Glutamatergic neuron (in vitro differentiated cells): Measurements from ENCODE around the gene BFAR. TPM values are rescaled to one million over a fixed set of nuclear protein-coding genes. Genes with fewer than 3 reads are reported as not detected.
"Not testable (repeated sequence)": the region's sequence is repeated elsewhere in the genome, so short reads cannot be mapped to it uniquely, and the experiment has no call there.

Experiments used
- DNase-seq: peaks from one replicate; pipeline ENCODE4 v3.0.0; 2022
- H3K27ac Mint-ChIP-seq: one replicate; pipeline ENCODE4 v1.8.0; 2020; ENCODE audit warnings: mild to moderate bottlenecking, mixed read lengths, inconsistent platforms; ENCODE audit not compliant: unreplicated experiment
- H3K27me3 Mint-ChIP-seq: one replicate; pipeline ENCODE4 v1.8.0; 2020; ENCODE audit warnings: mild to moderate bottlenecking, moderate library complexity, mixed read lengths, inconsistent platforms; ENCODE audit not compliant: unreplicated experiment
- H3K36me3 Mint-ChIP-seq: one replicate; pipeline ENCODE4 v1.8.0; 2020; ENCODE audit warnings: mild to moderate bottlenecking, mixed read lengths, inconsistent platforms; ENCODE audit not compliant: unreplicated experiment
- H3K4me1 Mint-ChIP-seq: one replicate; pipeline ENCODE4 v1.8.0; 2020; ENCODE audit warnings: mild to moderate bottlenecking, low read depth, mixed read lengths, inconsistent platforms; ENCODE audit not compliant: unreplicated experiment
- H3K4me3 Mint-ChIP-seq: one replicate; pipeline ENCODE4 v1.8.0; 2020; ENCODE audit warnings: mild to moderate bottlenecking, mixed read lengths, inconsistent platforms; ENCODE audit not compliant: unreplicated experiment
- H3K9me3 Mint-ChIP-seq: one replicate; pipeline ENCODE4 v1.8.0; 2020; ENCODE audit warnings: mild to moderate bottlenecking, moderate library complexity, mixed read lengths, inconsistent platforms; ENCODE audit not compliant: unreplicated experiment
- total RNA-seq: library from RNA; stranded (reverse); fragmentation: NEBNext Ultra II Directional; extraction: Animal tissue kit (Norgen Biotek cat#: 25700); gene quantifications from one replicate; pipeline ENCODE4 v1.2.1, GENCODE V29; 2021; ENCODE audit not compliant: unreplicated experiment
- TF ChIP-seq, protein P1 (sequence below): fragments of 200-600 bp; sonication (generic); IDR thresholded peaks from one replicate; pipeline ENCODE4 v1.5.0; 2021; ENCODE audit not compliant: partially characterized antibody, unreplicated experiment

Gene BFAR
- total RNA-seq, 1 donor from 2014 or later, result 70.7 TPM

DNA sequence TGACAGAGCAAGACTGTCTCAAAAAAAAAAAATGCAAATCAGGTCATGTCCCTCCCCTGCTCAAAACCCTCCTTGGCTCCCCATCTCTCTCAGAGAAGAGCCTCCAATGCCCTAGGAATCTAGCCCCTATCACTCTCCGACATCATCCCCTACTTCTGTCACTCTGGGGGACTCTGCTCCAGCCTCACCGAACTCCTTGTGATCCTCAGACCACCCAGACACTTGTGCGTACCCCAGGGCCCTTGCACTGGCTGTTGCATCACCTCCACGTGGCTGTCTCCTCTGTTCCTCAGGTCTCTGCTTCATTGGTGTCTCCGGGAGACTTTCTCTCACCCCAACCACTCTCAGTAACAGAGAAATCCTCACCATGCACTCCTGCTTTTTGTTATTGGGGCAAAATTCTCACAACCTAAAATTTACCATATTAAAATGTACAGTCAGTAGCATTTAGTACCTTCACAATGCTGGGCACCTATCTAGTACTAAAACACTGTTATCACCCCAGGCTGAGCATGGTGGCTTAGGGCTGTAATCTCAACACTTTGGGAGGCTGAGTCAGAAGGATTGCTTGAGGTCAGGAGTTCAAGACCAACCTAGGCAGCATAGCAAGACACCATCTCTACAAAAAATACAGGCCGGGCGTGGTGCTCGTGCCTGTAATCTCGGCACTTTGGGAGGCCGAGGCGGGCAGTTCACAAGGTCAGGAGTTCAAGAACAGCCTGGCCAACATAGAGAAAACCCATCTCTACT, 46.2 kb downstream of the BFAR start:
- Mint-ChIP-seq H3K36me3 (peaks cover 9% of the 10 kb centered on the region), H3K4me3 (no peak overlapping the region), H3K9me3 (no peaks in the 10 kb centered on the region), H3K4me1 (no peaks in the 10 kb centered on the region), H3K27ac (no peak overlapping the region), H3K27me3 (peaks cover 2% of the 10 kb centered on the region)
- TF ChIP-seq, protein P1, sequence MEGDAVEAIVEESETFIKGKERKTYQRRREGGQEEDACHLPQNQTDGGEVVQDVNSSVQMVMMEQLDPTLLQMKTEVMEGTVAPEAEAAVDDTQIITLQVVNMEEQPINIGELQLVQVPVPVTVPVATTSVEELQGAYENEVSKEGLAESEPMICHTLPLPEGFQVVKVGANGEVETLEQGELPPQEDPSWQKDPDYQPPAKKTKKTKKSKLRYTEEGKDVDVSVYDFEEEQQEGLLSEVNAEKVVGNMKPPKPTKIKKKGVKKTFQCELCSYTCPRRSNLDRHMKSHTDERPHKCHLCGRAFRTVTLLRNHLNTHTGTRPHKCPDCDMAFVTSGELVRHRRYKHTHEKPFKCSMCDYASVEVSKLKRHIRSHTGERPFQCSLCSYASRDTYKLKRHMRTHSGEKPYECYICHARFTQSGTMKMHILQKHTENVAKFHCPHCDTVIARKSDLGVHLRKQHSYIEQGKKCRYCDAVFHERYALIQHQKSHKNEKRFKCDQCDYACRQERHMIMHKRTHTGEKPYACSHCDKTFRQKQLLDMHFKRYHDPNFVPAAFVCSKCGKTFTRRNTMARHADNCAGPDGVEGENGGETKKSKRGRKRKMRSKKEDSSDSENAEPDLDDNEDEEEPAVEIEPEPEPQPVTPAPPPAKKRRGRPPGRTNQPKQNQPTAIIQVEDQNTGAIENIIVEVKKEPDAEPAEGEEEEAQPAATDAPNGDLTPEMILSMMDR, result no peak
- no peak for DNase-seq

DNA sequence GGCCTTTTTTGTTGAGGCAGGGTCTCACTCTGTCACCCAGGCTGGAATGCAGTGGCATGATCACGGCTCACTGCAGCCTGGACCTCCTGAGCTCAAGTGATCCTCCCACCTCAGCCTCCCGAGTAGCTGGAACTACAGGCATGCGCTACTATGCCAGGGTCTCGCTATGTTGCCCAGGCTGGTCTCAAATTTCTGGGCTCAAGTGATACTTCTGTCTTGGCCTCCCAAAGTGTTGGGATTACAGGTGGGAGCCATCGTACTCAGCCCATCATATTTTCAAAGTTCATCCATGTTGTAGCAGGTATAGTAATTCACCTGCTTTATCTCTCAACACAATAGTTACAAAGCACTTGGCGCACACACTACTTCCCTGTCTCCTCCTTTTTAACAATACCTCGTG, 47.6 kb downstream of the BFAR start:
- not testable (repeated sequence) for H3K36me3 Mint-ChIP-seq, H3K27ac Mint-ChIP-seq, H3K9me3 Mint-ChIP-seq, H3K27me3 Mint-ChIP-seq, DNase-seq, H3K4me1 Mint-ChIP-seq, H3K4me3 Mint-ChIP-seq

DNA sequence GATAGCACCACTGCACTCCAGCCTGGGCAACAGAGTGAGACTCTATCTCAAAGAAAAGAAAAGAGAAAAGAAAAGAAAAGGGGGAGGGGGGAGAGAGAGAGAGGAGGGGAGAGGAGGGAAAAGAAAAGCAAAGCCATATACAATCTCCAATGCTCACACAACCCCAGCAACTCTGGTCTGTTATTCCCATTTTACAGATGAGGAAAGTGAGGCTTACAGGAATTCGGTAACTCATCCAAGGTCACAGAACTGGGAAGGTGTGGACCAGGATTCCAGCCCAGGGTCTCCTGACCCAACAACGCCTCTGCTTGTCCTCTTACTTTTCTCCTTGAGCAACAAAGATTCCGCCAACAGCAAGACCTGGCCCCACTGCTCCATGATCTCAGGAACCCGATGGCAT, 48.4 kb downstream of the BFAR start:
- no peak overlapping the region for H3K27ac Mint-ChIP-seq
- no peaks in the 10 kb centered on the region for H3K9me3 Mint-ChIP-seq
- H3K27me3 Mint-ChIP-seq, result peaks cover 2% of the 10 kb centered on the region
- peaks cover 9% of the 10 kb centered on the region for H3K36me3 Mint-ChIP-seq
- TF ChIP-seq, protein P1, result no peak
- H3K4me1 Mint-ChIP-seq, result no peaks in the 10 kb centered on the region
- no peak overlapping the region for H3K4me3 Mint-ChIP-seq
- DNase-seq, result no peak

- Mint-ChIP-seq H3K27ac (no peak overlapping the region), H3K4me1 (no peaks in the 10 kb centered on the region), H3K36me3 (peaks cover 9% of the 10 kb centered on the region), H3K27me3 (peaks cover 2% of the 10 kb centered on the region), H3K4me3 (no peak overlapping the region), H3K9me3 (no peaks in the 10 kb centered on the region)
- TF ChIP-seq, protein P1, result no peak
- no peak for DNase-seq
Measured at GRCh38 chr16:14682121-14682520, 49.4 kb downstream of the BFAR start.

DNA sequence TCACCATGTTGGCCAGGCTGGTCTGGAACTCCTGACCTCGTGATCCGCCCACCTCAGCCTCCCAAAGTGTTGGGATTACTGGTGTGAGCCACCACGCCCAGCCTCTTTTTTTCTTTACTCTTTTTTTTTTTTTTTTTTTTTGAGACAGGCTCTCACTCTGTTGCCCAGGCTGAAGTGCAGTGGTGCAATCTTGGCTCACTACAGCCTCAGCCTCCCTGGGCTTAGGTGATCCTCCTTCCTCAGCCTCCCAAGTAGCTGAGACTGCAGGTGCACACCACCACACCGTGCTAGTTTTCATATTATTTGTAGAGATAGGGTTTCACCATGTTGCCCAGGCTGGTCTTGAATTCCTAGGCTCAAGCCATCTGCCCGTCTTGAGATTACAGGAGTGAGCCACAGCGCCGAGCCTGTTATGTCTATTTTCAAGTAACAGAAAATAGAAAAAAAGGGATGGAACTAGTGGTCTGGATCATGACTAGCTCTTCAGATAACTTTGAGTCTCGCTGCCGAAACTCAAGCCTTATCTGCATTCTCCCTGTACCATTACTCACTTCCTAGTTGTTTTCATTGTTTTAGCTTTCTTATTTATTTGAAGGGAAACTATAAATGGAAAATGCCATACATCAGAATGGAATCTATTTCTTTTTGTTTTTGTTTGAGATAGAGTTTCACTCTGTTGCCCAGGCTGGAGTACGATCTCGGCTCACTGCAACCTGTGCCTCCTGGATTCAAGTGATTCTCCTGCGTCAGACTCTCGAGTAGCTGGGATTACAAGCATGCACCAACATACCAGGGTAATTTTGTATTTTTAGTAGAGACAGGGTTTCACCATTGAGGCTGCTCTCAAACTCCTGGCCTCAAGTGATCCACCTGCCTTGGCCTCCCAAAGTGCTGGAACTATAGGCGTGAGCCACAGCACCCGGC, 53.4 kb downstream of the BFAR start:
- not testable (repeated sequence) for H3K4me1 Mint-ChIP-seq, H3K36me3 Mint-ChIP-seq, DNase-seq, H3K27me3 Mint-ChIP-seq, H3K27ac Mint-ChIP-seq, H3K4me3 Mint-ChIP-seq, H3K9me3 Mint-ChIP-seq

DNA sequence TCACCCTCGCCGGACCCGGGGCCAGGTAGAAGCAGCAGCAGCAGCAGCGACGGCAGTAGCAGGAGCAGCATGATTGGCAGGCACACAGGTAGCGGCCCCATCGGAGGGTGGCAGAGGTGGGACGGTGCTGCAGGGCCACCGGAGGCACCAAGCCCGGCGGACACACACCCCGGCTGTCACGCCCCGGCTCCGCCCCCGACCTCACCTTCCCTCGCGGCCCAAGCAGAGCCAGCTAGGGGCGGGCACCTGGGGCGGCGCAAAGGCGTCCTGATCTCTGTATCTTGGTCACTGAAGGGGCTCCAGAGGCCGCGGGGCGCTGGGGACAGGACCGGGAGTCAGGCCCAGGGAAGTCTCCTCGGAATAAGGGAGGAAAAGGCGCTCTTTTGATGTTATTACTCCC, 61.4 kb downstream of the BFAR start, which contains the start of gene PLA2G10:
Gene PLA2G10, minus strand, starts transcription at position 180 of the 400 bp plus-strand sequence. Its CDS starts 79 bp downstream, at position 101.
- H3K4me3 Mint-ChIP-seq, DNase-seq, H3K27ac Mint-ChIP-seq, H3K9me3 Mint-ChIP-seq, H3K36me3 Mint-ChIP-seq, H3K4me1 Mint-ChIP-seq, H3K27me3 Mint-ChIP-seq: not testable (repeated sequence)

DNA sequence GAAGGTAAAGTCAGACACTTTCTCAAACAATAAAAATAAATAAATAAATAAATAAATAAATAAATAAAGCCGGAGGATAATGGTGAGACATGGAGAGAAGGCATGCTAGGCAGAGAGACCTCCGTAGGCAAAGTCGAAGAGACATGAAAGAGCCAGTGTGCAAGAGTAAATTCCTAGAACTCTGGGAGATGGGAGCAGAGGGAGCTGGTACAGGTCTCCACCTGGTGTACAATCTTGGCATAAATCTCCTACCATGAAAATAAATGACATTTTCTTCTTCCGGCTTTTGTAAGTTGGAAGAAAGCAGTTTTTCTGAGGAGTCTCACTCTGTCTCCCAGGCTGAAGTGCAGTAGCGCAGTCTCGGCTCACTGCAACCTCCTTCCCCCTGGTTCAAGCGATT, 69.1 kb downstream of the BFAR start:
- not testable (repeated sequence) for H3K9me3 Mint-ChIP-seq, H3K27me3 Mint-ChIP-seq, H3K4me3 Mint-ChIP-seq, DNase-seq, H3K4me1 Mint-ChIP-seq, H3K27ac Mint-ChIP-seq, H3K36me3 Mint-ChIP-seq

DNA sequence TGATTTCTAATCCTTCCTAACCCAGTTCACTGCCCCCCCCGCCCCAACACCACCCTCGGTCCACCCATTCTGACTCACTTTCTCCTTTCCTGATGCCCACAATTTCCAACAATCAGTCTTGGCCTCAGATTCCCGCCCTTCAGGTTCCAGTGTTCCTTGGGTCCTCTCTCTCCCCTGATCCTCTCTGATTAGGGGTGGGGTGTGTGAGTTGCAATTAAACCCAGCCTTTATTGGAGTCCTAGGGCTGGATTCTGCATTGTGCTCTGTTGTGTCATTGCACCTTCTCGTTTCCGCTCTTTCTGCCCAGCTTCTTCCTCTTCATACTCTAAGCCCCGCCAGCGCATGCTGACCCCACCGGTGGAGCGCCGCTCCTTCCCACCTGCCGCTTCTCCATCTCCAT, 69.9 kb downstream of the BFAR start:
- not testable (repeated sequence) for H3K27me3 Mint-ChIP-seq, H3K9me3 Mint-ChIP-seq, H3K27ac Mint-ChIP-seq, H3K4me3 Mint-ChIP-seq, DNase-seq, H3K36me3 Mint-ChIP-seq, H3K4me1 Mint-ChIP-seq
